ENCODE measurements around the gene SLCO2A1.

SLCO2A1 gene

GRCh38 chr3:133882986-133883586 is 146.6 kb downstream of the SLCO2A1 start:
- no peak for DNase-seq
- ATAC-seq, result no peak
- H3K27ac Mint-ChIP-seq, result no peak overlapping the region
- peaks cover 9 to 18% of the 10 kb centered on the region in 2 donors for H3K9me3 Mint-ChIP-seq
- no peak overlapping the region for H3K4me3 Mint-ChIP-seq
- H3K27me3 Mint-ChIP-seq, result peaks cover 27% of the 10 kb centered on the region
- H3K4me1 Mint-ChIP-seq, result peaks cover 13% of the 10 kb centered on the region

- no peak overlapping the region for H3K4me3 Mint-ChIP-seq
- no peak overlapping the region for H3K27ac Mint-ChIP-seq
- peaks cover 20% of the 10 kb centered on the region for H3K27me3 Mint-ChIP-seq
- peaks cover 13% of the 10 kb centered on the region for H3K4me1 Mint-ChIP-seq
- peak; percentile 80 for ATAC-seq
- no peak for DNase-seq
- H3K9me3 Mint-ChIP-seq, result peaks cover 18 to 27% of the 10 kb centered on the region in 2 donors
Observed at GRCh38 chr3:133881939-133882825, 147.5 kb downstream of the SLCO2A1 start.

- H3K4me3 Mint-ChIP-seq, result no peak overlapping the region
- ATAC-seq (no peak), DNase-seq (no peak)
- H3K4me1 Mint-ChIP-seq, result peaks cover 13% of the 10 kb centered on the region
- no peak overlapping the region for H3K27ac Mint-ChIP-seq
- peaks cover 27% of the 10 kb centered on the region for H3K27me3 Mint-ChIP-seq
- H3K9me3 Mint-ChIP-seq, result peaks cover 18 to 34% of the 10 kb centered on the region in 2 donors
Observed at GRCh38 chr3:133881492-133881891, 148.2 kb downstream of the SLCO2A1 start.

GRCh38 chr3:133880886-133881455 is 148.8 kb downstream of the SLCO2A1 start:
- peak overlapping the region in 1 of 2 donors; percentile 44 for H3K27ac Mint-ChIP-seq
- H3K4me3 Mint-ChIP-seq, result no peak overlapping the region

GRCh38 chr3:133880287-133880686 is 149.4 kb downstream of the SLCO2A1 start:
- ATAC-seq, result peak; percentile 33
- Mint-ChIP-seq H3K27ac (no peak overlapping the region), H3K9me3 (peaks cover 18 to 35% of the 10 kb centered on the region in 2 donors), H3K4me1 (peaks cover 13% of the 10 kb centered on the region), H3K4me3 (no peak overlapping the region), H3K27me3 (peaks cover 33% of the 10 kb centered on the region)
- DNase-seq, result no peak

More at GRCh38 chr3:133880886-133881455, 148.8 kb downstream of the SLCO2A1 start:
- peaks cover 13% of the 10 kb centered on the region for H3K4me1 Mint-ChIP-seq
- H3K9me3 Mint-ChIP-seq, result peaks cover 18 to 35% of the 10 kb centered on the region in 2 donors
- DNase-seq, result no peak
- peaks cover 32% of the 10 kb centered on the region for H3K27me3 Mint-ChIP-seq
- ATAC-seq, result no peak

- Mint-ChIP-seq H3K9me3 (peaks cover 18 to 35% of the 10 kb centered on the region in 2 donors), H3K4me3 (no peak overlapping the region), H3K4me1 (peaks cover 13% of the 10 kb centered on the region), H3K27ac (no peak overlapping the region), H3K27me3 (peaks cover 16% of the 10 kb centered on the region)
- DNase-seq (no peak), ATAC-seq (no peak)
Observed at GRCh38 chr3:133878518-133878917, 151.2 kb downstream of the SLCO2A1 start.

Measured in stimulated activated naive CD8-positive, alpha-beta T cell treated with anti-CD3 and anti-CD28 coated beads, Interleukin-15, amount 100 ng/mL, for 72 hours (primary cell).